ENCODE results near the gene ZBTB5. TPM values are rescaled to one million over a fixed set of nuclear protein-coding genes. Genes with fewer than 3 reads are reported as not detected.

The ZBTB5 gene
- total RNA-seq, 1 experiment from 2014 or later = 5.8 TPM

DNA sequence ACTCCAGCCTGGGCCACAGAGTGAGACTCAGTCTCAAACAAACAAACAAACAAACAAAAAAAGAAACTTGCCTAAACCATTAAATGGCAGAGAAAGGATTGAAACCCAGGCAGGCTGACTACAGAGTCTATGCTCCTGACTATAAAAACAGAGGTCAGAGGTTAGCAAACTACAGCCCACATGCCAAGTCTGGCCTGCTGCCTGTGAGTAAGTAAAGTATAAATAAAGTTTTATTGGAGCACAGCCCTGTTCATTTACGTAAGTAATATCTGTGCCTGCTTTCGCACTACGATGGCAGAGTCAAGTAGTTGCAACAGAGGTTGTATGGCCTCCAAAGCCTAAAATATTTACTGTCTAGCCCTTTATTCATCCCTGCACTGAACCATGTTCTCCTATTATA lies 32.1 kb upstream of the ZBTB5 start:
- Histone ChIP-seq H3K27me3 (ENCODE audit: low read length) (no peaks in the 10 kb centered on the region), H3K36me3 (ENCODE audit: low read depth, low read length) (peaks cover 68% of the 10 kb centered on the region), H3K9me2 (replicated peaks; ENCODE audit: low read length) (no peaks in the 10 kb centered on the region), H3F3A (ENCODE audit: low read length, unreplicated experiment) (no peaks in the 10 kb centered on the region), H3K9me3 (ENCODE audit: low read length) (no peaks in the 10 kb centered on the region), H3K9ac (ENCODE audit: low read length) (no peak overlapping the region), H3K79me2 (ENCODE audit: low read length) (no peaks in the 10 kb centered on the region), H3K4me1 (ENCODE audit: insufficient read depth, low read length) (0 out of 2 replicates have a peak, but pooled peaks cover 5% of the 10 kb centered on the region), H4K20me1 (ENCODE audit: low read length) (no peaks in the 10 kb centered on the region), H3K27ac (ENCODE audit: low read length) (no peak overlapping the region), H3K4me2 (ENCODE audit: low read length) (no peak overlapping the region), H2AFZ (ENCODE audit: low read length) (no peak overlapping the region), H3K4me3 (ENCODE audit: low read length) (no peak overlapping the region)
- no TSS peak for BruUV-seq (replicated peaks)
- intact Hi-C loops (cut with micrococcal nuclease) = no loop called here
- ATAC-seq (no peak), DNase-seq (no peak)
- ChIA-PET POLR2A (ENCODE audit: unreplicated experiment) (no interaction called here), CTCF (no interaction called here)
- TF ChIP-seq EZH2 (IDR thresholded peaks at IDR 0.05; ENCODE audit: low read length, unreplicated experiment) (no peak), EZH2phosphoT487 (IDR thresholded peaks at IDR 0.05; ENCODE audit: borderline replicate concordance, low read length) (no peak)
- TF ChIP-seq, protein P1, sequence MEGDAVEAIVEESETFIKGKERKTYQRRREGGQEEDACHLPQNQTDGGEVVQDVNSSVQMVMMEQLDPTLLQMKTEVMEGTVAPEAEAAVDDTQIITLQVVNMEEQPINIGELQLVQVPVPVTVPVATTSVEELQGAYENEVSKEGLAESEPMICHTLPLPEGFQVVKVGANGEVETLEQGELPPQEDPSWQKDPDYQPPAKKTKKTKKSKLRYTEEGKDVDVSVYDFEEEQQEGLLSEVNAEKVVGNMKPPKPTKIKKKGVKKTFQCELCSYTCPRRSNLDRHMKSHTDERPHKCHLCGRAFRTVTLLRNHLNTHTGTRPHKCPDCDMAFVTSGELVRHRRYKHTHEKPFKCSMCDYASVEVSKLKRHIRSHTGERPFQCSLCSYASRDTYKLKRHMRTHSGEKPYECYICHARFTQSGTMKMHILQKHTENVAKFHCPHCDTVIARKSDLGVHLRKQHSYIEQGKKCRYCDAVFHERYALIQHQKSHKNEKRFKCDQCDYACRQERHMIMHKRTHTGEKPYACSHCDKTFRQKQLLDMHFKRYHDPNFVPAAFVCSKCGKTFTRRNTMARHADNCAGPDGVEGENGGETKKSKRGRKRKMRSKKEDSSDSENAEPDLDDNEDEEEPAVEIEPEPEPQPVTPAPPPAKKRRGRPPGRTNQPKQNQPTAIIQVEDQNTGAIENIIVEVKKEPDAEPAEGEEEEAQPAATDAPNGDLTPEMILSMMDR (conservative IDR thresholded peaks at IDR 0.05; ENCODE audit: low read depth, low read length) = no peak

DNA sequence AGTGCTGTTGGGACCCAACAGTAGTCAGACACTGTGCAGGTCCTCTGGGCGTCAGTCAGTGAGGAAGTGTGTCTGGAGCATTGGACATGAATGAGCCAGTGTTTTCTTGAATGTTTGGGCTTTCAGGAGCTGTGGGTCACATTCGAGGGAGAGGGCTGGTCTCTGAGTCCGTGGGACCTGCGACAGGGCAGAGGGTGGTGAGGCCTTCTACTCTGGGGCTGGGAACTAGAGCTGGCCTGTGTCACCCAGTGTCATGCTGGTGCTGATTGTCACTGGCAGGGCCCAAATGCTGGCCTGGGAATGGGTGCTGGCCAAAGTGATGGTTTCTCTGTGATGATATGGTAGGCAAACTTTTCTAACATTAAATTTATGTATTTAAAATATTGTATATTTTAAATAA lies 30.8 kb upstream of the ZBTB5 start:
- H3K36me3 ChIP-seq (ENCODE audit: low read depth, low read length) = peaks cover 64% of the 10 kb centered on the region

DNA sequence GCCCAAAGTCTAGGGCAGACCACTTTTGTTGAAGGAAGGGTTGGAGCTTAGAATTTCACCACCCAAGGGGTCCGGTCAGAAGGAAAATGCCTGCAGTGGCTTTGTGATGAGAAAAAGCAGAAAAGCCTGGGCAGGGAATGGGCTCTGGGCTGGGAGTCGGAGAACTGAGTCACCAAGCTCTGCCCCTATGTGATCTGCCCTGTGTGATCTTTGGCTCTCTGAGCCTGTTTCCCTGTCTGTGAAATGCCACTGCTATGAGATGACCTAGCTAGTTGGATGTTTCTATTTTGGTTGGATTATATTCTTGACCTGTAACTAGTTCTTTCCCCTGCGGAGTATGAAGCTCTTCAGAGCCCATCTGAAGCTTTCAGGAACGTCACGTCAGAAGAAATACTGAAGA lies 30.3 kb upstream of the ZBTB5 start:
- Histone ChIP-seq H3K36me3 (ENCODE audit: low read depth, low read length) (peaks cover 64% of the 10 kb centered on the region), H2AFZ (ENCODE audit: low read length) (no peak overlapping the region), H3K9me3 (ENCODE audit: low read length) (no peaks in the 10 kb centered on the region), H3K27me3 (ENCODE audit: low read length) (no peaks in the 10 kb centered on the region), H3K79me2 (ENCODE audit: low read length) (0 out of 2 replicates have a peak, but pooled peaks cover 6% of the 10 kb centered on the region), H3K9me2 (replicated peaks; ENCODE audit: low read length) (no peaks in the 10 kb centered on the region), H3K4me3 (ENCODE audit: low read length) (no peak overlapping the region), H3K9ac (ENCODE audit: low read length) (no peak overlapping the region), H3F3A (ENCODE audit: low read length, unreplicated experiment) (no peaks in the 10 kb centered on the region), H3K4me1 (ENCODE audit: insufficient read depth, low read length) (0 out of 2 replicates have a peak, but pooled peaks cover 5% of the 10 kb centered on the region), H4K20me1 (ENCODE audit: low read length) (no peaks in the 10 kb centered on the region), H3K27ac (ENCODE audit: low read length) (no peak overlapping the region), H3K4me2 (ENCODE audit: low read length) (no peak overlapping the region)
- BruUV-seq (replicated peaks) = no TSS peak
- CTCF ChIA-PET = no interaction called here
- intact Hi-C loops (cut with micrococcal nuclease) = no loop called here
- POLR2A ChIA-PET (ENCODE audit: unreplicated experiment) = no interaction called here
- ATAC-seq (no peak), DNase-seq (no peak)
- TF ChIP-seq, protein P1 (conservative IDR thresholded peaks at IDR 0.05; ENCODE audit: low read depth, low read length) = no peak
- TF ChIP-seq EZH2phosphoT487 (IDR thresholded peaks at IDR 0.05; ENCODE audit: borderline replicate concordance, low read length) (no peak), EZH2 (IDR thresholded peaks at IDR 0.05; ENCODE audit: low read length, unreplicated experiment) (no peak)

More for the DNA sequence above, 30.8 kb upstream of the ZBTB5 start:
- Histone ChIP-seq H3K9me3 (ENCODE audit: low read length) (no peaks in the 10 kb centered on the region), H3K4me1 (ENCODE audit: insufficient read depth, low read length) (0 out of 2 replicates have a peak, but pooled peaks cover 5% of the 10 kb centered on the region), H3K27ac (ENCODE audit: low read length) (no peak overlapping the region), H3K27me3 (ENCODE audit: low read length) (no peaks in the 10 kb centered on the region), H3K4me2 (ENCODE audit: low read length) (no peak overlapping the region), H3F3A (ENCODE audit: low read length, unreplicated experiment) (no peaks in the 10 kb centered on the region), H2AFZ (ENCODE audit: low read length) (no peak overlapping the region), H4K20me1 (ENCODE audit: low read length) (no peaks in the 10 kb centered on the region), H3K4me3 (ENCODE audit: low read length) (no peak overlapping the region), H3K79me2 (ENCODE audit: low read length) (0 out of 2 replicates have a peak, but pooled peaks cover 1% of the 10 kb centered on the region), H3K9ac (ENCODE audit: low read length) (no peak overlapping the region), H3K9me2 (replicated peaks; ENCODE audit: low read length) (no peaks in the 10 kb centered on the region)
- BruUV-seq (replicated peaks) = no TSS peak
- ATAC-seq (no peak), DNase-seq (no peak)
- POLR2A ChIA-PET (ENCODE audit: unreplicated experiment) = no interaction called here
- CTCF ChIA-PET = no interaction called here
- no peak for TF ChIP-seq EZH2phosphoT487 (IDR thresholded peaks at IDR 0.05; ENCODE audit: borderline replicate concordance, low read length)
- no peak for TF ChIP-seq EZH2 (IDR thresholded peaks at IDR 0.05; ENCODE audit: low read length, unreplicated experiment)
- TF ChIP-seq, protein P1 (conservative IDR thresholded peaks at IDR 0.05; ENCODE audit: low read depth, low read length) = no peak
- intact Hi-C loops (cut with micrococcal nuclease) = no loop called here

Data from PC-3 (cell line).